HG02943 (cell line): ENCODE results near the gene CAPG.
"Not testable (repeated sequence)": the region's sequence is repeated elsewhere in the genome, so short reads cannot be mapped to it uniquely, and the experiment has no call there.

Experiments used
- ATAC-seq: cut with Tn5 transposase; IDR thresholded peaks from one replicate; pipeline ENCODE4 v1.9.1; 2021; ENCODE audit warnings: mild to moderate bottlenecking, low read depth, moderate library complexity; ENCODE audit not compliant: unreplicated experiment

The CAPG gene

DNA sequence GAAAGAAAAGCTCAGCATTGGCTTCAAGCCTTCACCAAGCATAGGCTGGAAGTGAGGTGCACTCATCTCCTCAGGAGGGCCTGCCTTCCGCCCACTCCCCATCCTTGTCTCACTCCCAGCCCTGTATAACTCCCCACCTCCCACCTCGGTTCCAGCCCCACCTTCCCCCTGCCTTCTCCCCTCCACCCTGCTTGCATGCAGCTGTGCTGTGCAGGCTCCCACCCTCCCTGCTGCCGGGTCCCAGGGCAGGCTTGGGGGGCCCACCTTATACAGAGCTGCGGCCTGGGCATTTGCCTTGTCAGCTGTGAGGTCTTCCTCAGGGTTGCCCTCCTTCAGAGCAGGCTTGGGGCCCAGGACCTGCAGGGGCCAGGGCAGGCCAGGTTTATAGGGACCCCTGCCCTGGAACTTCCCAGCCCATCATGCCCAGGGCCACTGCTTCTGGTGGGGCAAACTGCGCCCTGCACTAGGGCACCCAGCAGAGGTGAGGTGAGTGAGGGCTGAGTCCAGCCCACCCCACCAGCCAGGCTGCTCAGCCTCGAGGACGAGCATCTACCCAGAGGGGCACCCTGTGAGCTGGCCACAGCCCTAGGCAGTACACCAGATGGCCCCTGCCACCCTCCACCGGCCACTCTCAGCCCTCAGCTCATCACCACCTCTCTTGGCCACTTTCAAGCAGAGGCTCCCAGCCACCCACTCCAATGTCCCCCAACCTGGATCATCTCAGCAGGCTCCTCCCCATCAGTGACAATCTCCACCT, 11.6 kb downstream of the CAPG start:
- no peak for ATAC-seq

DNA sequence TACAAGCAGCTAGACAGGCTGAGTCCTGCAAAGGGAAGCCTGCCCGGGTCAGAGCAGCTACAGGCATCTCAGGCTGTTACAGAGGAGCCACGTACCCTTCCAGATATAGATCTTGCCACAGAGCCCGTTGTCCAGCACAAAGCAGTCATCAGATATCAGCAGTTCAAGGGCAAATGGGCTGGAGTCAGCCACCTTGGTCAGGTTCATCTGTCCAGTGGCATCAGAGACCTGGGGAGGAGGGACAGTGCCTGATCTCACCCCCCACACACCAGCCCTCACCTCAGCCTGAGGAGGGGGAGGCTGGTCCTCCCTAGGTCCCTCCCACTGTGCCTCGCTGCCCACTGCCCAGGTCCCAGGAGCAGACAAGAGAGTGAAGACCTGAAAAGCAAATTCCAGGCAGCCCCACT, 12.2 kb downstream of the CAPG start:
- ATAC-seq: no peak

DNA sequence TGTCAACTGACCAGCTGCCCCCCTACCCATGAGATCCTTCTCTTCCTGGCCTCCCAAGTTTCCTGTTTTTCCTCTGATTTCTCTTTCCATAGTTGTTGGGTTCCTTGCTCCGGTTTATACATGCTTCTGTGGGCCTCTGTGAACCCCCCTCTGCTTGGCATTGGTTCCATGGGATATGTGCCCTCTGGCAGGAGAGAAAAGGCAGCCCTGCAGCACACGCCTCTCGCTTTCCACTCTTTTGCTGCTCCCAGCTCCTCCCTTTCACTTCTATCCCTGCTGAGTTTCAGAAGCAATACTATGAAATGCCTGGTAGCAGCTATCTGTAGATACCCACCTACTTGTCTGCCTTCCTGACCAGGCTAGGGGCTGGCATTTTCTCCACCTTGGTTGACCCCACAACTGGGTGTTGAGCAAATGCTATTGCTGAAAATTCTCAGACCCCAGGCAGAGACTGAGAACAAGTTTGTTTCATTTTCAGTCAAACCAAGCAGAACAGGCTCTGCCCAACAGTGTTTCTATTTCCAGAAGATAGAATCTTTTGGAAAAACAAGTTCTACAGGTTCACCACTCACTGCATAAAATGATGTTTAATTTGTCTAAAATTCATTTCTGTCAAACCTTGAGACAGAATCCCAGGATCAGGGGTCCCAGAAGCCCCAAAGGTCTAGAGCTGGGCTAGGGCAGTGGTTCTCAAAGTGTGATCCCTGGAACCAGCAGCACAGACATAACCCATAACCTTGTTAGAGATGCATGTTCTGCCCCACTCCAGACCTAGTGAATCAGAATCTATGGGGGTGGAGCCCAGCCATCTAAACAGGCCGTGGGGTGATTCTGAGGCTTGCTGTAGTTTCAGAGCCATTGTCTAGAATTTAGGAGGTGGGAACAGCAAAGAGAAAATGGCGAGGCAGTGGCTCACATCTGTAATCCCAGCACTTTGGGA, 13.4 kb downstream of the CAPG start:
- ATAC-seq: no peak

DNA sequence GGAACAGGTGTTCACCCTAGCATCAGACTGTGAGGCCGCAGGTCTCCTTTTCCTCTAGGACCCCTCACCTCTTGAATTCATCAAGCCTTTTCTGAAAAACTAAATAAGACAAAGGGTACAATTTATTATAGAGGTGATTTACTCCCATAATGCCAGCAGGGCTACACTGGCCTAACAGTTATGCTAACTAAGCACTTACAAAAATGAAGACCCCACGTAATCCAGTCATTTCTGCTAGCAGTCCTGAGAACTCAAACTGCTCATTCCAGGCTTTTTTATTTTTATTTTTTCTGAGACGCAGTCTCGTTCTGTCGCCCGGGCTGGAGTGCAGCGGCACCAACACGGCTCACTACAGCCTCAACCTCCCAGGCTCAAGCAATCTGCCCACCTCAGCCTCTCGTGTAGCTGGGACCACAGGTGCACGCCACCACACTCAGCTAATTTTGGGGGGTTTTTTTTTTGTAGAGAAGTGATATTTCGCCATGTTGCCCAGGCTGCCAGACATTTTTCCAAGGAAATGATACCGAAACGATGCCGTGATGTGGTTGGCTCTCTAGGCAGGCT, 14.2 kb downstream of the CAPG start:
- no peak for ATAC-seq

DNA sequence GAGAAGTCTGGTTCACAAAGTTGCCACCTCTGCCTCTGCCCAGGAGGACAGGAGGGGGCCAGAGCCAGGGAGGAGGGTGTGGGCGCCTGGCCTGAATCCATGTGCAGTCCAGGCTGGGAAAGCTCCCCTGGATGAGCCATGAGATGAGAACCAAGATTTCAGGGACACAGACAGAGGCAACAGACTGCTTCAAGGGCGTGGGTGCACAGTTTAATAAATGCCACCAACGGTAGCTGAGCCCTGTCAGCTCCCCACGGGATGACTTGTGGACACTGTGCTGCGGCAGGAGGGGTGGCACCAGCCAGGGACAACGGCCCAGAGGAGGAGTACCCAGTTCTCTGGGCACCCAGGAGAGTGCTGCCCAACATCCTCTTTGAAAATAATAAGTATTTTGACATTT, 15.2 kb downstream of the CAPG start:
- no peak for ATAC-seq

DNA sequence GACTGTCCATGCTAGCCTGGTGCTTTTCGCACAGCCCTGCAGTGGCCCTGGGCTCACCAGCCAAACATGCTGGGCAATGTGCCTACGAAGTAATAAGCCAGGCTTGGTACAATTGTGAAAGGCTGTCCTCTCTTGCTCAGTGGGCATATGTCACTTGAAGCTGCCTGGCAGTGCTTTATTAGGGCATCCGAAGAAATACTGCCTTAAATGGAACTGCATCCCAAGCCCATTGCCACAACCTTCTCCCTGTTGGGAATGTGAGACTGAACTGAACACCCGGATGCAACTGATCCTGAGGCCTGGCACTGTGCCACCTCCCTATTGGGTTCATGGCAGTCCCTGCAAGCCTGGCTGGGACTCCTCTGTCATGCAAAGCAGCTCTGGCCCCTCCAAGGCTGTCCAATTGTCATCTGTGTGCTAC, 15.9 kb downstream of the CAPG start:
- no peak for ATAC-seq

DNA sequence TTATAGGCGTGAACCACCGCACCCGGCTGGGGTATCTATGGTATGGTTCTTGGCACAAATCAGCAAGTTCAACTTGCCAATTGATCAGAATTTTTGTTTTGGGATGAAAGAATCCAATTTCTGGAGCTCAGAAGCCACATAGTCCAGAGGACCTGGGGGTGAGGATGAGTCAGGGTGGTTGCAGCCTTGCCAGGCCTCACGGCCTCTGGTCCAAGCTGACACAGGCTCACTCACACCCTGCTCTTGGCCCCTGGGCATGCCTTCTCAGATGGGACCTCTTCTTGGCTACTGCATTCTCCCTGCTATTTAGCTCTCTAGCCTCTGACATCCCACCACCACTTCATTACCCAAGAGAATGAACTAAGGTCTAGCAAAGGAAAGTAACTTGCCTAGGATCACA, 16.3 kb downstream of the CAPG start:
- no peak for ATAC-seq

DNA sequence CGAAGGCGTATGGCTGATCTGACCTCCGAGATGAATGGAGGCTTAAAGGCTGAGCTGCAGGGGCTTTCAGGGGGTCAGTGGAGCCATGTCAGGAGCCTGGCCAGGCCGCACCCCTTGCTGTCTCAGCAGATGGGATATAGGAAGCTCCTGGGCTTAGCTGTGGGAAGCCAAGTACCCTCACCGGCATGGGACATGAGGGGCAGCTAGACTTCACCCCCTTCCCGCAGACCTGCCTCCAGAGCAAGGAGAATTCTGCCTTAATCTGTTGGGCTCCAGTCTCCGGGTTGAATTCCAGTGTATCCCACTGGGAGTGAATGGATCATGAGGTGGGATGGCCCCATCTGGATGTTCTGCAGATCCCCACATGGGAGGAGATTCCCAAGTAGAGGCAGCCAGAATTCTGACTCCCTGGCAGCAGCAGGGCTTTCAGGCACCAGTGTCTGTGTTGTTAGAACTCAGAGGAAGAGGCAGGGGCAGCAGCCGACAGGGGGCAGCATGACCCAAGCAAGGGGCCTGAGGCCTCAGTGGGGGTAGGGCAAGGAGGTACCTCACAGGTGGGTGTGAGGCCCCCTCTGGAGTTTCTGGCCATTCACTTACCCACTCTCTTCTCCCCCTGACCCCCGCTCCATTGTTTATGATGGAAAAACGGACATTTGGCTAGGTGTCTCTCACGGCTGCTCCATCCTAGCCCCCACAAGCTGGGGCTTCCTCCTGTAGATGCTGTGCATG, 19.1 kb downstream of the CAPG start:
- ATAC-seq: no peak

DNA sequence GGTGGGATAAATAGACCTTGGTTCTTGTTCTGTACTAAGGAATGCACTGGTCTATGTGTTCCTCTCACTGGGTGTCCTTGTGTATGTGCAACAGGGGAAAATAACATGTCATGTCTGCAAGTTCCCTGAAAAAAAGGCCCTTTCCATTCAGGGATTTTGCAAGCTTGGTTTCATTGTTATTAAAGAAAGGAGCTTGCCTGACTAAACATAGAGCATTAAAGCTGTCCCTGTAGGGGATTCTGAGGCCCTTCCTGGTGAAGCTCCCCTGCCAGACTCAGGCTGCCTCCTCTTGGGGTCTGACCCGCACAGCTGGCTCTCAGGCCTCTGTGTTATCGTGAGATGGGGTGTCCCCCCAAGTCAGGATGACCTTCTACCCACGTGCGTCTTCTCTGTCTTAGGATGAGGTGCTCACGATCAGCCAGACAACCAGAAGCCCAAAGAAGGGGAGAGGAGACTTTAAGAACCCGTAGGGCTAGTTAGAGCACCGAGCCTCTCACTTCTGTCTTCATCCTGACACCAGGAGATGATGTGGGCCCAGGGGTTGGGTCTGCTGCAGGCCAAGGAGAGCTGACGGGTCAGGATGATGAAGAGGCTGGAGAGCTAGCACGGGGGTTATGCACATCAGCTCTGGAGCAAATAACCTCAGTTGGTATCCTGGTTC, 21.2 kb downstream of the CAPG start:
- no peak for ATAC-seq

DNA sequence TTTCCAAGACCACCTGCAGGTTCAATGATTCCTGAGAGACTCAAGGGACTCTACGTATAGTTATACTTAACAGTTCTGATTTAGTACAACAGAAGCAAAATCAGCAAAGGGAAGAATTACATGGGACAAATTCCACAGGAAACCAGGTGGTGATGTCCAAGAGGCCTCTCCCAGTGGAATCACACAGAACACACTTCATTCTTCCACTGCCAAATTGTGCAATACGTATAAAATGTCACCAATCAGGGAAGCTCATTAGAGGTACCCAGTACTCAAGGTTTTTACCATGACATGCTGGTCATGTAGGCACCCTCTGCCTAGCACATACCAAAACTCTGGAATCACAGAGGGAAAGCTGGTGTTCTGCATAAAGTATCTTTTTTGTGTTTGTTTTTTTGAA, 22.4 kb downstream of the CAPG start:
- ATAC-seq: no peak

DNA sequence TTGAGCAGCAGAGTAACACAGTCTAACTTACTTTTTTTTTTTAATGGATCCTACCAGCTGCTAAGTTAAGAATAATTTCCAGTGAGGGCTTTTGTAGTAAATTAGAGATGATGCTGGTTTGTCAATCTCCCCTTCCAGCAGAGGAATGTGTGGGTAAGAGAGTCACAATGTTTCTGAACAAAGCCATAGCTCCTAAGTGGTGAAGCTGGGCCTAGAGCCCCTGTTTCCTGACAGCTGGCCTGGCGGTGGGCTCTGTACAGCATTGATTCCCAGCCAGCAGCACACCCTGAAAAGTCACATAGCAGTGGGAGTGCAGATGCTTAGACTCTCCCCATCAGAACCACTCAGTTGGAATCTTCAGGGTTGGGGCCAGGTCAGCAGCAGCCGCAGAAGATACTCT, 24.4 kb downstream of the CAPG start:
- ATAC-seq: no peak

DNA sequence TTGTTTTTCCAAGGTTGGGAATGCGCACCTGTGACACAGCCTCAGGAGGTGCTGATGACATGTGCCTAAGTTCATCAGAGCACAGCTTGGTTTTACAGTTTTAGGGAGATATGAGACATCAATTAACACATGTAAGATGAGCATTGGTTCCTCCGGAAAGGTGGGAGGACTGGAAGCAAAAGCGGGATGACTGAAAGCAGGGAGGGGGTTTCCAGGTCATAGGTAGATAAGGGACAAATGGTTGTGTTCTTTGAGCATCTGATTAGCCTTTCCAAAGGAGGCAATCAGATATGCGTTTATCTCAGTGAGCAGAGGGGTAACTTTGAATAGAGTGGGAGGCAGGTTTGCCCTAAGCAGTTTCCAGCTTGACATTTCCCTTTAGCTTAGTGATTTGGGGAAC, 26.3 kb downstream of the CAPG start:
- ATAC-seq: no peak

DNA sequence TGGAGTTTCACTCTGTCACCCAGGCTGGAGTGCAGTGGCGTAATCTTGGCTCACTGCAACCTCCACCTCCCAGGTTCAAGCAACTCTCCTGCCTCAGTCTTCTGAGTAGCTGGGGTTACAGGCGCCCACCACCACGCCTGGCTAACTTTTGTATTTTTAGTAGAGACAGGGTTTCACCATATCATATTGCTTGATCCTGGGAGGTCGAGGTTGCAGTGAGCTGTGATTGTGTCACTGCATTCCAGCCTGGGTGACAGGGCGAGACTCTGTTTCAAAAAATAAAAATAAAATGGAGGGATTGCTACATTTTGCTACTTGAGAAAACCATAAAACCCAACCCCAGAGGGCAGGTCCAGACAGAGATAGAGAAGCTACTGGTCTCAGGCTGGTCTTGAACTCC, 27.0 kb downstream of the CAPG start:
- not testable (repeated sequence) for ATAC-seq

DNA sequence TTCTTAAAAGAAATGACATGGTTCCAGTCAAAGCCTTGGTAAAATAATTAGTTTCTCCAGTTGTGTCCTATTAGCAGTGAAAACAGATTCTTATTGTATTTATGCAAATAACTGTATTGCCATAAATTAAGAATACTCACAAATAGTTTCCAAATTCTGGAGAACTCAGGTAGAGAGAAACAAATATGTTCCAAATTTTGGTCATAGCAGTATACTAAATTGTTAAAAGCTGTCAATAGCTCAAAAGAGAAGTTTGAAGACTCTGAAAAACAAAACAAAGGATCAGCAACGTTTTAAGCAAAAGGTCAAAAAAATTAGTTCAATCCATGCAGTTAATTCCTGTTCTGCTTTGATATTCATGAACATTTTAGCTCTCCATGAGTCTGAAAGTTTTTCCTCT, 30.1 kb downstream of the CAPG start:
- no peak for ATAC-seq

DNA sequence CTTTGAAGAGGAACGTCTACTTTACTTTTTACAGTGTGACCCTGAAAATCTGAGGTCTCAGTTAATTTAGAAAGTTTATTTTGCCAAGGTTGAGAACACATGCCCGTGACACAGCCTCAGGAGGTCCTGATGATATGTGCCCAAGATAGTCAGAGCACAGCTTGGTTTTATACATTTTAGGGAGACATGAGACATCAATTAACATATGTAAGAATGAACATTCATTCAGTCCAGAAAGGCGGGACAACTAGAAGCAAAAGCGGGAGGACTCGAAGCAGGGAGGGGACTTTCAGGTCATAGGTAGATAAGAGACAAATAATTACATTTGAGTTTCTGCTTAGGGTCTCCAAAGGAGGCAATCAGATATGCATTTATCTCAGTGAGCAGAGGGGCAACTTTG, 31.9 kb downstream of the CAPG start:
- ATAC-seq: no peak

DNA sequence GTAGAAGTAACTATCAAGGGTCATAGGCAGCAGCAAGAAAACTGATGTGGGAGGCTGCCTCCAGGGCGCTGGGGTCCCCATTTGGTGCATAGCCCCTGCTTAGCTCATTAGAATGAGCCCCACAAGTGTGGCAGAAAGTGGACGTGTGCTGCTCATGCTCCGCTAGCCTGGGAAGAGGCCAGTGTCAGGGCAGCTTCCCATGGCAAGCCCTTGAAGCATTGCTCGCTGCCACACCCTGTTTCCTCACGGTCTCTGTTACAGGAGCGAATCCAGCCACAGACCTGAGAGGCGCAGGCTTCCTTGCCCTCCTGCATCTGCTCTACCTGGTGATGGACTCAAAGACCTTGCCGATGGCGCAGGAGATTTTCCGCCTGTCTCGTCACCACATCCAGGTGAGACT, 33.1 kb downstream of the CAPG start:
- no peak for ATAC-seq

DNA sequence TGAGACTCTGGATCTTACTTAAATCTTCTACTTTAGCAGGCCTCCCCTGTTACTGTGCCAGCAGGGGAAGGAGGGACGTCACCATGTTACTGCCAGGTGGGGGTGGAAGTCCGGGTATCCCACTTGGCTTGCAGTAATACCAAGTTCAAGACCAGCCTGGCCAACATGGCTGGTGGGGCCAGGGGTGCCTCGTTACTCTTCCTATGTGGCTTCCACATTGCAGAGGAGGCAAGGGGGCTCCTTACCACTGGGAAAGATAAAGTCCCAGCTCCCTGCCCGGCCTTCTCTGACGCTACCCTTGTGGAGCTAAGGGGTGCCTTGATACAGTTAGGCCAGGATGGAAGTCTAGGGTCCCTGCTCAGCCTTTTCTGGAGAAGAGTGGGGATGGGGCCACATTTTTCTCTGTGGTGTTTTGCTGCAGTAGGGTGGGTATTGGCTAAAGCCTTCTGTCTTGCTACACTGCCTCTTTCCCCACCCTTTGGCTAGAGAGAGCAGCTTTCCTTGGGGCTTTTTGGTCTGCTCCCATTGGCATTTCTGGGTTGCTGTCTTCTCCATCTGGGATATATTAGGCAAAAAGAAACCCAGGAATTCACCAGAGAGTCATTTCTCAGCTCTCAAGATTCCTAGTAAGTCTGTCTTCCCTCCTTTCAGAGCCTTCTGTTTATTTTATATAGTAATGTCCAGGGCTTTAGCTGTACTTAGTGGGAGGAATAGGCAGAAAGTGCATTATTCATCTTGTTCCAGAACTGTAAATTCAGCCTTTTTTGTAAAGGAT, 33.7 kb downstream of the CAPG start:
- no peak for ATAC-seq

DNA sequence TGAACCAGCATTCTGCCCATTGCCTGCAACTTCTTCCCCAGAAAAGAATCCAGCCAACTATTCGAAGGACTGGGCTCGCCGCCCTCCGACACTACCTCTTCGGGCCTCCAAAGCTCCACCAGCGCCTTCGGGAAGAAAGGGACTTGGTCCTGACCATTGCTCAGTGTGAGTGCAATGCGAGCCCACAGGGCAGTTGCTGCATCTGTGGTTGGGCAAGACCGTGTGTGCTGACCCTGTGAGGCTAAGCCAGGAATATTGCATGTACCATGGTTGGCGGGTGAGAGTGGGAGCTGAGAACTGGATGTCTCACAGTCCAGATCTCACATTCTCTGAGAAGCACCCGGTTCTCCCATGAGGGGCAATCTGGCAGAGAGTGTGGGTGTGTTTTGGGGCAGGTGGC, 39.1 kb downstream of the CAPG start:
- no peak for ATAC-seq

DNA sequence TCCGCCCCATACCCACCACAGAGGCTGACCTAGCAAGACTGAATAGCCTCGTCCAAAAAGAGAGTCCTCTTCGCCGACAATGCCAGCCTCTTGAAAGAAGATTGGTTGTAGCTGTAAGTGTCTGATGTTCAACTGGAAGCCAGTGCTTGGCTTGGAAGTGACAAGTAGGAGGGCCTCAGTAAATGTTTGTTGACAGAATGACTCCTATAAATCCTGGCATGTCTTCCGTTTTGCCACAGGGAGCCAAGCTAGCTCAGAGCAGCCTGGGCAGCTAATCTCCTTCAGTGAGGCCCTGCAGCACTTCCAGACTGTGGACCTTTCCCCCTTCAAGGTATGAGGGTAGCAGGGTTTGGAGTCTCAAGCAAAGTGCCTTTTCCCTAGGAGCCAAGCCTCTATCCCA, 40.7 kb downstream of the CAPG start:
- ATAC-seq: no peak

DNA sequence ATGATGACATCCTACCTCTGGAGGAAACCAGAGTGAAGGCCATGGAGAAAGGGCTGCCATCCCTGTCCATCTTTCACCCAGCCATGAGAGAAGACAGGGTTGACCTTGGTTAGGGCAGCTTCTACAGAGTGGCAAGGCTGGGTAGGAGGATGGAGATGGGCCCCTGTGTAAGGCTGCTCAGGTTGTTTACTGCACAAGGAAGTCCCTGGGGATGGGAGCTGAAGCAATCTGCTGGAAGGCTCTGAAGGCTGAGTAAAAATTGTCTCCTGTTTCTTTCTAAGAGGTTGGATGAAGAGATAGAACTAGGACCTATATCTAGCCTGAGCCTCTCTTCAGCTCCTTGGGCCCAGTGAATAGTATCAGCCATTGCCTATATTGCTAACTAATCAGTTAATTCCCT, 41.2 kb downstream of the CAPG start:
- ATAC-seq: no peak
